Thoracic aorta (tissue), 2 donors: Measurements from ENCODE around the gene BBS2. TPM values are rescaled to one million over a fixed set of nuclear protein-coding genes. Genes with fewer than 3 reads are reported as not detected.

ENCODE experiments used
- ATAC-seq: fragments of 150-250 bp; one replicate; pipeline ENCODE4 v1.8.0; 2017; ENCODE audit warnings: low read depth; ENCODE audit not compliant: insufficient number of reproducible peaks, low FRiP score
- DNase-seq: peaks from one replicate; pipeline ENCODE4 v3.0.0-alpha.2; 2020; ENCODE audit warnings: low spot score
- H3K27ac ChIP-seq, 2 donors: fragments of 200-600 bp; sonication (generic); 1 replicate in 1 of 2; 2 replicates in 1 of 2; pipeline ENCODE4 v1.5.1; 2016; ENCODE audit warnings: mild to moderate bottlenecking in 2 of 2, moderate library complexity in 2 of 2
- H3K27me3 ChIP-seq: fragments of 200-600 bp; sonication (generic); replicated peaks from 2 replicates; pipeline ENCODE4 v1.6.0; 2016; ENCODE audit warnings: mild to moderate bottlenecking; ENCODE audit not compliant: insufficient read depth
- H3K36me3 ChIP-seq: fragments of 200-600 bp; sonication (generic); one replicate; pipeline ENCODE4 v1.5.1; 2016
- H3K4me1 ChIP-seq, 2 donors: fragments of 200-600 bp; sonication (generic); 1 replicate in 1 of 2; 2 replicates in 1 of 2; pipeline versions ENCODE4 v1.5.1 to v1.6.0; 2016; ENCODE audit warnings: low read depth in 2 of 2, mild to moderate bottlenecking in 1 of 2; ENCODE audit not compliant: control insufficient read depth in 1 of 2
- H3K4me3 ChIP-seq: fragments of 200-600 bp; sonication (generic); 2 replicates; pipeline ENCODE4 v1.5.1; 2016; ENCODE audit warnings: mild to moderate bottlenecking
- H3K9me3 ChIP-seq: fragments of 200-600 bp; sonication (generic); 2 replicates; pipeline ENCODE4 v1.5.1; 2016
- total RNA-seq, 2 donors: library from RNA; depleted of rRNA; stranded (reverse); fragments of >200 nt; gene quantifications; one replicate each; pipeline versions ENCODE4 v1.1.0 to v1.2.3, GENCODE V29; 2016
- TF ChIP-seq, protein P1 (sequence below): fragments of 200-600 bp; sonication (generic); IDR thresholded peaks from one replicate; pipeline ENCODE4 v1.5.1; 2019; ENCODE audit warnings: antibody characterized with exemption

Gene BBS2
- total RNA-seq, 2 donors from 2014 or later, result 33.3 to 39.3 TPM

DNA sequence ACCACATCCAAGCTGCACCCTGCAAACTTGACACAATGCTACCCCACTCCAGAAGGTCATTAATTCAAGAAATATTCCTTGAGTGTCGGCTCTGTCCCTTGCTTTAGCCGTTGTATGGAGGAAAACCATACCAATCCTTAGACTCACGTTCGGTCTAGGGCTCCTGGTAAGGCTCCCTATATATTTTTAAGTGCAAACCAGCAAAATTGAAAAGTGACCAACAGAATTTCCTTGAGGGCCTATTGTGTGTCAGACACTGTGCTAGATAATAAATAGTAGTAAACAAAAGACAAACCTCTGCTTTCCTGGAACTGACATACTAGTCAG lies 390 bp upstream of the BBS2 start:
- Histone ChIP-seq H3K27me3 (no peaks in the 10 kb centered on the region), H3K4me1 (peaks cover 23 to 43% of the 10 kb centered on the region in 2 donors), H3K4me3 (peak overlapping the region; percentile 78), H3K27ac (peak overlapping the region in 1 of 2 donors; percentile 66), H3K36me3 (no peaks in the 10 kb centered on the region), H3K9me3 (no peaks in the 10 kb centered on the region)
- TF ChIP-seq, protein P1, sequence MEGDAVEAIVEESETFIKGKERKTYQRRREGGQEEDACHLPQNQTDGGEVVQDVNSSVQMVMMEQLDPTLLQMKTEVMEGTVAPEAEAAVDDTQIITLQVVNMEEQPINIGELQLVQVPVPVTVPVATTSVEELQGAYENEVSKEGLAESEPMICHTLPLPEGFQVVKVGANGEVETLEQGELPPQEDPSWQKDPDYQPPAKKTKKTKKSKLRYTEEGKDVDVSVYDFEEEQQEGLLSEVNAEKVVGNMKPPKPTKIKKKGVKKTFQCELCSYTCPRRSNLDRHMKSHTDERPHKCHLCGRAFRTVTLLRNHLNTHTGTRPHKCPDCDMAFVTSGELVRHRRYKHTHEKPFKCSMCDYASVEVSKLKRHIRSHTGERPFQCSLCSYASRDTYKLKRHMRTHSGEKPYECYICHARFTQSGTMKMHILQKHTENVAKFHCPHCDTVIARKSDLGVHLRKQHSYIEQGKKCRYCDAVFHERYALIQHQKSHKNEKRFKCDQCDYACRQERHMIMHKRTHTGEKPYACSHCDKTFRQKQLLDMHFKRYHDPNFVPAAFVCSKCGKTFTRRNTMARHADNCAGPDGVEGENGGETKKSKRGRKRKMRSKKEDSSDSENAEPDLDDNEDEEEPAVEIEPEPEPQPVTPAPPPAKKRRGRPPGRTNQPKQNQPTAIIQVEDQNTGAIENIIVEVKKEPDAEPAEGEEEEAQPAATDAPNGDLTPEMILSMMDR, result no peak
- DNase-seq (no peak), ATAC-seq (no peak)

DNA sequence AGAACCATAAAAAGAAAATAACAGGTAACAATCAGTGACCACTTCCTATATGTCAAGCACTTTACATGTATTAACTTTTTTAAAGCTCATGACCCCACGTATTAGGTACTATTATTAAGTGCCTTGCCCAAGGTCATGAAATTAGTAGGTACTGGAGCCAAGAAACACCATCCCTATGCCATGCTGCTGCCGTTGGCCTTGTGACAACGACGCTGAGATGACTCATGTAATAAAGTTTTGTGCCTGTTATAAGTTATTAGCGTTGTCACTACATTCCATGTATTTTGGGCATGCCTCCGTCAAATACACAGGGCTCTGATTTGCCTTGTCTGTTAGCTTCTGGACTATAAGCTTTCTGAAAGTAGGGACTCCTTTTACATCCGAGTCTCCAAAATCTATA lies 1.4 kb downstream of the BBS2 start:
- H3K27ac ChIP-seq, result peak overlapping the region in 1 of 2 donors; percentile 66
- DNase-seq (peak; percentile 16), ATAC-seq (peak; percentile 55)
- H3K9me3 ChIP-seq, result no peaks in the 10 kb centered on the region
- TF ChIP-seq, protein P1, result no peak
- H3K4me1 ChIP-seq, result peaks cover 23 to 54% of the 10 kb centered on the region in 2 donors
- no peaks in the 10 kb centered on the region for H3K36me3 ChIP-seq
- no peaks in the 10 kb centered on the region for H3K27me3 ChIP-seq
- peak overlapping the region; percentile 78 for H3K4me3 ChIP-seq

DNA sequence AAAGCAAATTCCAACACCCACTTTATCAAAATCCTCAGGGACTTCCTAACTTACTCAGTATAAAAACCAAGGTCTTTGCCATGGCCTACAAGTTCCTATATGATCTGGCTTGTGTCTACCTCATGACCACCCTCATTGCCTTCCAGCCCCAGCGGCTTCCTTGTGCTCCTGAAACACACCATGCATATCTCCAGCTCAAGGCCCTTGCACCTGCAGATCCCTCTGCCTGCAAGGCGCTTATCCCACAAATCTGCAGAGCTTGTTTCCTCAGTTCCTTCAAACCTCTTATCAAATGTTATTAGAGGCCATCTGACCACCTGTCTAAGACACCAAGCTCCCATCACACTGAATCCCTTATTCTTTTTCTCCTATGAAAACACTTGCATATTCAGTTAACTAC lies 2.6 kb downstream of the BBS2 start:
- Histone ChIP-seq H3K9me3 (no peaks in the 10 kb centered on the region), H3K27me3 (no peaks in the 10 kb centered on the region), H3K27ac (no peak overlapping the region), H3K4me1 (peaks cover 23 to 55% of the 10 kb centered on the region in 2 donors), H3K36me3 (no peaks in the 10 kb centered on the region), H3K4me3 (no peak overlapping the region)
- DNase-seq (no peak), ATAC-seq (no peak)
- TF ChIP-seq, protein P1, result no peak

- ATAC-seq (no peak), DNase-seq (no peak)
- Histone ChIP-seq H3K9me3 (no peaks in the 10 kb centered on the region), H3K4me3 (no peak overlapping the region), H3K4me1 (peaks cover 23 to 55% of the 10 kb centered on the region in 2 donors), H3K36me3 (no peaks in the 10 kb centered on the region), H3K27me3 (no peaks in the 10 kb centered on the region), H3K27ac (peak overlapping the region in 1 of 2 donors; percentile 27)
- TF ChIP-seq, protein P1, result no peak
These were observed 4.2 kb downstream of the BBS2 start for GRCh38 chr16:56515665-56516064.

DNA sequence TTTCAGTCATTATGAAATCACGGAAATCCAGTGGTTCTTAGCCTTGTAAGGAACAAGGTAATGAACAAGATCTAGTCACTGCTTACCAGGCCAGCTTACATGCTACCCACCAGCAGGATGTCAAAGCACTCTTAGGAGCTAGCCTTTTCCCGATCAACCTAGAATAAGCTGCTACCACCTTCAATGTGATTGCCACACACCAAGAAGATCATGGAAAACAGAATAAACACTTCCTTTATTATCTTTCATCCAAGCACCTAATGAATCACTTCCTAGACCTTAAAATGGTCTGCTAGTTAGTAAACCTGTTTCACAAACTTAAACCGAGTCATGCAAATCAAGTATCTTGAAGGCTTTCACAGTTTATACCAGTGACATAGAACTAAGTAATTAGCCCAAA lies 5.0 kb downstream of the BBS2 start:
- no peaks in the 10 kb centered on the region for H3K36me3 ChIP-seq
- no peak for ATAC-seq

More for the DNA sequence above, 5.0 kb downstream of the BBS2 start:
- Histone ChIP-seq H3K27ac (no peak overlapping the region), H3K27me3 (no peaks in the 10 kb centered on the region), H3K4me3 (no peak overlapping the region), H3K9me3 (no peaks in the 10 kb centered on the region), H3K4me1 (peaks cover 23 to 51% of the 10 kb centered on the region in 2 donors)
- TF ChIP-seq, protein P1, result no peak
- no peak for DNase-seq
